OCI-LY7 (cell line): Measurements from ENCODE around the gene YEATS4.

Experiments used
- EZH2phosphoT487 ChIP-seq: fragments of 200-600 bp; sonication (generic); IDR thresholded peaks from 2 replicates; pipeline ENCODE4 v1.6.1; 2018; ENCODE audit warnings: low read depth, borderline replicate concordance, mild to moderate bottlenecking, mixed run types, antibody characterized with exemption, low read length, moderate library complexity, mixed read lengths
- TF ChIP-seq, protein P1 (sequence below): fragments of 200-600 bp; sonication (generic); conservative IDR thresholded peaks from 2 replicates; pipeline ENCODE4 v1.5.1; 2014; ENCODE audit warnings: mild to moderate bottlenecking, antibody characterized with exemption, low read length, moderate library complexity, mixed read lengths

DNA sequence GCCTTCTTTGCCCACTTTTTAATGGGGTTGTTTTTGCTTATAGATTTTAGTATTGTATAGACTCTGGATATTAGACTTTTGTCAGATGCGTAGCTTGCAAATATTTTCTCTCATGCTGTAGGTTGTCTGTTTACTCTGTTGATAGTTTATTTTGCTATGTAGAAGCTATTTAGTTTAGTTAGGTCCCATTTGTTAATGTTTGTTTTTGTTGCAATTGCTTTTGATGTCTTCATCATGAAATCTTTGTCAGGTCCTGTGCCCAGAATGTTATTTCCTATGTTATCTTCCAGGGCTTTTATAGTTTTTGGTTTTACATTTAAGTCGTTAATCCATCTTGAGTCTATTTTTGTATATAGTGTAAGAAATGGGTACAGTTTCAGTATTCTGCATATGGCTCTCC, 41.3 kb upstream of the YEATS4 start:
- TF ChIP-seq, protein P1, sequence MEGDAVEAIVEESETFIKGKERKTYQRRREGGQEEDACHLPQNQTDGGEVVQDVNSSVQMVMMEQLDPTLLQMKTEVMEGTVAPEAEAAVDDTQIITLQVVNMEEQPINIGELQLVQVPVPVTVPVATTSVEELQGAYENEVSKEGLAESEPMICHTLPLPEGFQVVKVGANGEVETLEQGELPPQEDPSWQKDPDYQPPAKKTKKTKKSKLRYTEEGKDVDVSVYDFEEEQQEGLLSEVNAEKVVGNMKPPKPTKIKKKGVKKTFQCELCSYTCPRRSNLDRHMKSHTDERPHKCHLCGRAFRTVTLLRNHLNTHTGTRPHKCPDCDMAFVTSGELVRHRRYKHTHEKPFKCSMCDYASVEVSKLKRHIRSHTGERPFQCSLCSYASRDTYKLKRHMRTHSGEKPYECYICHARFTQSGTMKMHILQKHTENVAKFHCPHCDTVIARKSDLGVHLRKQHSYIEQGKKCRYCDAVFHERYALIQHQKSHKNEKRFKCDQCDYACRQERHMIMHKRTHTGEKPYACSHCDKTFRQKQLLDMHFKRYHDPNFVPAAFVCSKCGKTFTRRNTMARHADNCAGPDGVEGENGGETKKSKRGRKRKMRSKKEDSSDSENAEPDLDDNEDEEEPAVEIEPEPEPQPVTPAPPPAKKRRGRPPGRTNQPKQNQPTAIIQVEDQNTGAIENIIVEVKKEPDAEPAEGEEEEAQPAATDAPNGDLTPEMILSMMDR = no peak
- no peak for TF ChIP-seq EZH2phosphoT487
